Hypothalamus (tissue), 51 donors: ENCODE data around the gene PIK3C2G.

Experiments used
- DNase-seq, 51 donors: peaks; one replicate each; lab custom pipeline; 2025; lab: John Stamatoyannopoulos, UW

Gene PIK3C2G

GRCh38 chr12:18546399-18546798 lies 285.1 kb downstream of the PIK3C2G start:
- DNase-seq, result no peak

GRCh38 chr12:18549598-18549997 lies 288.3 kb downstream of the PIK3C2G start:
- DNase-seq, result no peak

- DNase-seq, result no peak
These were observed 289.8 kb downstream of the PIK3C2G start for GRCh38 chr12:18551106-18551505.

- DNase-seq, result no peak
These were observed 290.4 kb downstream of the PIK3C2G start for GRCh38 chr12:18551701-18552100.

GRCh38 chr12:18552829-18553228 lies 291.5 kb downstream of the PIK3C2G start:
- no peak for DNase-seq

- no peak for DNase-seq
These were observed 294.8 kb downstream of the PIK3C2G start for GRCh38 chr12:18556161-18556560.

GRCh38 chr12:18559242-18559641 lies 297.9 kb downstream of the PIK3C2G start:
- no peak for DNase-seq

GRCh38 chr12:18562531-18562930 lies 301.2 kb downstream of the PIK3C2G start:
- DNase-seq, result no peak

GRCh38 chr12:18564306-18564705 lies 303.0 kb downstream of the PIK3C2G start:
- DNase-seq, result no peak

- no peak for DNase-seq
These were observed 306.5 kb downstream of the PIK3C2G start for GRCh38 chr12:18567787-18568186.

- no peak for DNase-seq
These were observed 309.2 kb downstream of the PIK3C2G start for GRCh38 chr12:18570543-18570942.

GRCh38 chr12:18576104-18576626 lies 314.8 kb downstream of the PIK3C2G start:
- no peak for DNase-seq

- no peak for DNase-seq
These were observed 315.3 kb downstream of the PIK3C2G start for GRCh38 chr12:18576648-18577047.

GRCh38 chr12:18578191-18578590 lies 316.9 kb downstream of the PIK3C2G start:
- no peak for DNase-seq

GRCh38 chr12:18580291-18580690 lies 319.0 kb downstream of the PIK3C2G start:
- DNase-seq, result no peak

GRCh38 chr12:18580706-18581105 lies 319.4 kb downstream of the PIK3C2G start:
- DNase-seq, result no peak

- DNase-seq, result no peak
These were observed 320.1 kb downstream of the PIK3C2G start for GRCh38 chr12:18581232-18581962.

- no peak for DNase-seq
These were observed 322.3 kb downstream of the PIK3C2G start for GRCh38 chr12:18583655-18584054.

- DNase-seq, result no peak
These were observed 325.3 kb downstream of the PIK3C2G start for GRCh38 chr12:18586581-18586980.

- no peak for DNase-seq
These were observed 328.0 kb downstream of the PIK3C2G start for GRCh38 chr12:18589316-18589715.

- no peak for DNase-seq
These were observed 330.2 kb downstream of the PIK3C2G start for GRCh38 chr12:18591473-18591872.

- no peak for DNase-seq
These were observed 334.1 kb downstream of the PIK3C2G start for GRCh38 chr12:18595412-18595811.

GRCh38 chr12:18601962-18602361 lies 340.6 kb downstream of the PIK3C2G start:
- no peak for DNase-seq
